NCI-H510A treated with DMSO at 0.1 percent for 48 hours (cell line): ENCODE data around the gene BIRC7.

Source experiments
- DNase-seq: peaks from one replicate; lab custom pipeline; 2025; lab: John Stamatoyannopoulos, UW

The BIRC7 gene

GRCh38 chr20:63265891-63266515 is 30.3 kb downstream of the BIRC7 start:
- DNase-seq = no peak

- no peak for DNase-seq
These were observed 32.0 kb downstream of the BIRC7 start for GRCh38 chr20:63267691-63268090.

GRCh38 chr20:63268256-63268655 is 32.6 kb downstream of the BIRC7 start:
- no peak for DNase-seq

- no peak for DNase-seq
These were observed 33.1 kb downstream of the BIRC7 start for GRCh38 chr20:63268671-63269439.

DNA sequence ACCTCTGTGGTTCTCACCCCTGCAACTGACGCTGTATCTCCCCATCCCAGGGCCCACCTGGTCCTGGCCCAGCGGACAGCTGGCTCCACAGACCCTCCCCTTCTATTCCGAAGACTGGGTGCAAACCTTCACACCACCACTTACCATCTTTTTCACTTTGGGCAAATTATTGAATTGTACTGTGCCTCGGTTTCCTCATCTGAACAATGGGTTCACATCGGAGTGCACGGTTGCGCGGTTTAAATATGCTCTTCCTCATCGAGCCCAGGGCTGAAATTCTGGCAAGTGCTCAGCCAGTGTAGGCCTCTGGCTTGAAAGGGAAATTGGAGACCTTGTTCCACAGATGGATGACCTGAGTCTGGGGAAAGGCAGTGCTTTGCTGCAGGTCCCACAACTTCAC is 34.0 kb downstream of the BIRC7 start:
- no peak for DNase-seq

GRCh38 chr20:63270606-63271325 is 35.1 kb downstream of the BIRC7 start:
- no peak for DNase-seq

DNA sequence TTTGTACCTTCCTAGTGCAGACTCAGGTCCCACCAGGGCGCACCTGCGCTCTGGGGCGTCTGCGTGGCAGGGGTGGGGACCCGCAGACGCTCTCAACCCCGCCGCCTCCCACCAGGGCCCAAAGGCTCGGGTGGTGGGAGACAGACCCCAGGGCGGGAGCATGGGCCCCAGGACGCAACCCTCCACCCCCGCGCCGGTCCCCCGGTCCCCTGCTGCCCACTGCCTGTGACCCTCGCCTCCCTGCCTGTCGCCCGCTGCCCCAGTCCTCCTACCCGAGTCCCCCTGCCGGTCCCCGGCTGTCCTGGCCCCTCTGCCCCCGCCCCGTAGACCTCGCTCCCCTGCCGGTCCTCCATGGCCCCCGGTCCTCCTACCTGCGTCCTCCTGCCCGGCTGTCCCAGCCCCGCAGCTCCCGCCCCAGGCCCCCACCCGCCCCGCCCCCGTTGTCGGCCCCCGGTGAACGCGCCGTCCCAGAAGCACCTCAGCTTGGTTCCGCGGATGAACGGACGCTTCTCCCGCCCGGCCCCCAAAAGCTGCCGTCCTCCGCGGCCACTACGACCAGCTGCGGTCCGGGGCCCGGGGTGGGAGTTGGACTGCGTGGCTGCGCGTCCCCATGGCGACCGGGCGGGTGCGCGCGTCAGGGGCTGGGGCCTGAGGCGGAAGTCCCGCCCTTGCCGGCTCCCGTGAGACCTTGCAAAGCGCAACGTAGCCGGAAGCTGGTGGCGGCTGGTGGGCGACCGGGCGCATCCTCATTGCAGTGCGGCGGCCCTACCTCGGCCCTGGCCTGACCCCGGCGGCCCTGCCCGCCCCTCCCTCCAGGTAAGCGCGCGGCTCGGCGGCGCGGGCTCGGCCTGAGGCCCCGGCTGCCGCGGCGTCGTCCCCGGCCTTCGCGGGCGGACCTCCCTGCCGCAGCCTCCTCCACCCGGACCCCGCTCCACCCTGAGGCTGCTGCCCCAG is 36.7 kb downstream of the BIRC7 start, which contains the start of gene ARFGAP1:
ARFGAP1 (plus strand) TSS at position 709 of the 954 bp plus-strand sequence. CDS start 2,768 bp downstream, outside the sequence.
- peak; percentile 45 for DNase-seq

DNA sequence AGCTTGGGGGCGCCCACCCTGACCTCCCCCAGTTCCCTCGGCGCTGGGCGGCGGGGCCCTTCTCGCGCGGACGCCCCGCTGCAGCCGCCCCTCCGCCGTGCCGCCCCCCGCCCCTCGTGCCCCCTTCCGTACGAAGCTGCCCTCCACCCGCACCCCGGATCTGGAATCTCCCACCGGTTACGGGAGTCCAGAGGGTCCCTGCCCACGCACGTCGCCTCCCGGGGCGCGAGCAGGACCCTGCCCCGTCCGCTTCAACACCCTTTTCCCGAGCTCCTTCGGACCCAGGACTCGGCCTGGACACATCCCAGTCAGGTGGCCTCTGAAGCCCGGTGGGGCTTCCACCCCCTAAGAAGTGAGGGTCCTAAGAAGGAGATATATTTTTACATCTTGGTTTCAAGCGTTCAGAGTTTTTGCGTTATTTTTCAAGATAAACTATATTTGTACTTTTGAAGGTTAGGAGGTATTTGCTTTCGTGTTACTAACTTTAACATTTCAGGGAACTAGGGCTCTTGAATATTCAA is 37.4 kb downstream of the BIRC7 start:
- DNase-seq = no peak

GRCh38 chr20:63273635-63274380 is 38.1 kb downstream of the BIRC7 start:
- DNase-seq = no peak

- no peak for DNase-seq
These were observed 38.9 kb downstream of the BIRC7 start for GRCh38 chr20:63274381-63275228.

GRCh38 chr20:63275825-63276224 is 40.1 kb downstream of the BIRC7 start:
- no peak for DNase-seq

DNA sequence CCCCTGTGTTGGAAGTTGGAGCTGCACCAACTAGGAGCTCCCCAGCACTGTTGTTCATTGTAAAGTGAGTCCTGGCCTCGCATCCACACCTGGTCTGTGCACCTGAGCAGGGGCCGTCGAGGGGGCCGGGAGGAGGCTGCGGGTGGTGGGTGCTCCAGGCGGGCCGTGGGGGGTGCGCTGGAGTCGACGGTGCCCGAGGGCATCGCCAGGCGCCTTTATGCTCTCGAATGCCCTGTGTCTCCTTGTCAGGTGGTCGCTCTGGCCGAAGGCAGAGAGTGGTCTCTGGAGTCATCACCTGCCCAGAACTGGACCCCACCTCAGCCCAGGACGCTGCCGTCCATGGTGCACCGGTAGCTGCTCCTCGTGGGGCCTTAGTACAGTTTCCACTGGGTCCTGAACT is 41.3 kb downstream of the BIRC7 start:
- DNase-seq = no peak

DNA sequence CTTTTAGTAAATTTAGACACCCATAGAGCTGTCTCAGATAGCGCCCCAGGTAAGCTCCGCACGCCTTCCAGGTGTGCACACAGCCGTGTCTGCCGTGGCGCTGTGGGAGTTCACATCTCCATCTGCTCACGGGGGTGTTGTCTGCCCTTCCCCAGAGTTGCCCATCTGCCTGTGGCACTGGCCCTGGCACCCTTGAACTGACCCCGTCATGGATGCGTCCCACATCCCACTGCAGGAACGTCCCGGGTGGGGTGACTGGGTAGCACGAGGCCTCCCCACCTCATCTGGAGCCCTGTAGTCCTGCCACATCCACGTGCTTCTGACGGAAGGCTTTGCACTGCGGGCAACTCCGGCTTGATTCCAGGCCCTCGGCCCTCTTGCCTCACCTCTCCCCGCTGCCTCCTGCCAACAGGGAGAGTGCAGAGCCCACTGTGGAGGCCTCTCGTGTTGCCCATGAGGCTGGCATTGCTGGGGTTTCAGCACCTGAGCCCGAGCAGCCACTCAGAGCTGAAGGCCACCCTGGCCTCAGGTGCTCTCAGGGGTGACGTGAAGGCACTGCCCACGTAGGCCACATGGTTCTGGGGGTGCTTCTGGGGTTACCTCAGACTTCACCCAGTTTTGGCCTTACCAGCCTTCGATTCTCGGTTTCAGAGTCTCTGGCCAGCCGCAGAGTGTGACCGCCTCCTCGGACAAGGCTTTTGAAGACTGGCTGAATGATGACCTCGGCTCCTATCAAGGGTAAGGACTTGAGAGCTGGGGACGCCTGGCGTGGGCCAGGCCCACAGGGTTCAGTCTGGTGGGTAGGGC is 42.0 kb downstream of the BIRC7 start:
- DNase-seq = no peak

DNA sequence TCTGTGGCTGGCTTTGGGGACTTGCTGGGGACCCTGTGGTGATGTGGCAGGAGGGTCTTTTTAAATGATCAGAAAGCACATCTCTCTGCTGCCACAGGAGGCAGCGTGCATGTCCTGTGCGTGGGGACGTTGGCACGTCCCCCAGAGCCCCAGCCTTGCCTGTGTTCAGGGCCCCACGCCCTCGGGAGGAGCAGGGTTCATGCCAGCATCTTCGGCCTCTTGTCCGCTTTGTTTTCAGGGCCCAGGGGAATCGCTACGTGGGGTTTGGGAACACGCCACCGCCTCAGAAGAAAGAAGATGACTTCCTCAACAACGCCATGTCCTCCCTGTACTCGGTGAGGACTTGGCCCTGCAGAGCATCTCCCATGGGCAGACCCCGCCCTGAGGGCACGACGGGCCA is 43.0 kb downstream of the BIRC7 start:
- DNase-seq = no peak

GRCh38 chr20:63279931-63280330 is 44.2 kb downstream of the BIRC7 start:
- DNase-seq = no peak

DNA sequence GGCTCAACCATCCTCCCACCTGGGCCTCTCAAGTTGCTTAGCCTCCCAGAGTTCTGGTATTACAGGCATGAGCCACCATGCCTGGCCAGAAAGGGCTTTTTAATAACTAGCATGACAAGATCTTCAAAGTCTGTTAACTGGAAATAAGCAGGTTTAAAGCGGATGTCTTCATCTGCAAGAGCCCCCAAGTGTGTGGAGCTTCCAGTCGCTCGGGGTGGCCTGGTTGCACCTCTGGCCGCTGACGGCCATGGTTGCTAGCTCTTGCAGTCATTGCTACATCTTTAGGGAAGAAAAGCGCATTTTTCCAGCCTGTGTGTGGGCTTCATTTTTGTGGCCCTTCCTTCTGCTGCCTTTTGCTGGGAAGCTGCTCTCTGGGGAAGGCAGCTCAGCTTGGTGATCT is 44.7 kb downstream of the BIRC7 start:
- DNase-seq = no peak

GRCh38 chr20:63280929-63281545 is 45.3 kb downstream of the BIRC7 start:
- DNase-seq = no peak
